ENCODE measurements around the gene ZNF853.

The ZNF853 gene

GRCh38 chr7:6649241-6649961 is 34.0 kb downstream of the ZNF853 start:
- Histone ChIP-seq H3K79me2 (ENCODE audit: control insufficient read depth, low read length) (peaks cover 32% of the 10 kb centered on the region), H3K4me1 (ENCODE audit: control insufficient read depth, low read length) (no peaks in the 10 kb centered on the region), H3K9me3 (ENCODE audit: control insufficient read depth, insufficient read depth, low read length) (peaks cover 18% of the 10 kb centered on the region), H3K9me2 (replicated peaks; ENCODE audit: control insufficient read depth, low read length) (no peaks in the 10 kb centered on the region), H3K4me2 (ENCODE audit: low read length) (no peak overlapping the region), H3F3A (ENCODE audit: control insufficient read depth, insufficient read depth) (no peaks in the 10 kb centered on the region), H3K4me3 (ENCODE audit: low read length) (no peak overlapping the region), H4K20me1 (ENCODE audit: control insufficient read depth, insufficient read depth, low read depth, low read length) (no peaks in the 10 kb centered on the region; the same call in 1 of the 2 replicates), H3K27ac (ENCODE audit: low read depth, low read length) (no peak overlapping the region), H3K27me3 (ENCODE audit: control insufficient read depth, low read length) (no peaks in the 10 kb centered on the region), H3K36me3 (ENCODE audit: control insufficient read depth, low read length) (peaks cover 85% of the 10 kb centered on the region)
- no peak for TF ChIP-seq EZH2phosphoT487 (IDR thresholded peaks at IDR 0.05; ENCODE audit: borderline replicate concordance, low read length)
- no peak for TF ChIP-seq CTCF (IDR thresholded peaks at IDR 0.05; ENCODE audit: low read depth, low read length, poor library complexity, severe bottlenecking)

DNA sequence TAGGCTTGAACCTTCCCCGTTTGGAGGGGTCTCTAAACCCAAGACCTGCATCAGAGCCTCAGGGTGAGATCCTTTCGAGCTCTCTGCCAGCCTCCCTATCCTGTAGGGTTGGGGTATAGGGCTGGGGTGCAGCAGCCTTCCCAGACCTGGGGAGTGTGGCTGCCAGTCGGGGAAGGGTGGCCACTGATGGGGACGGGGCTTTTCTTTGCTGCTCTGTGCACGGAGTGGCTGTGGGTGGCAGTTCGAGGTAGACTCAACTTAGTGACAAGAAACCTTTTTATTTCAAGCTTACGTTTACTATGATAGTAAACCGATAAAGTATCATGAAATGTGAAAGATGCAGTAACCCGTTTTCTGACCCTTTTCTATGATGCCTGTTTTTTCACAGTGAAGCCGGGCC is 34.7 kb downstream of the ZNF853 start:
- Histone ChIP-seq H3K9me2 (replicated peaks; ENCODE audit: control insufficient read depth, low read length) (no peaks in the 10 kb centered on the region), H3K79me2 (ENCODE audit: control insufficient read depth, low read length) (peaks cover 32% of the 10 kb centered on the region), H3K27ac (ENCODE audit: low read depth, low read length) (no peak overlapping the region), H3K9me3 (ENCODE audit: control insufficient read depth, insufficient read depth, low read length) (peaks cover 18% of the 10 kb centered on the region), H4K20me1 (ENCODE audit: control insufficient read depth, insufficient read depth, low read depth, low read length) (no peaks in the 10 kb centered on the region; the same call in 1 of the 2 replicates), H3K4me3 (ENCODE audit: low read length) (no peak overlapping the region), H3K27me3 (ENCODE audit: control insufficient read depth, low read length) (no peaks in the 10 kb centered on the region), H3K4me2 (ENCODE audit: low read length) (no peak overlapping the region), H3K4me1 (ENCODE audit: control insufficient read depth, low read length) (no peaks in the 10 kb centered on the region), H3K36me3 (ENCODE audit: control insufficient read depth, low read length) (peaks cover 85% of the 10 kb centered on the region), H3F3A (ENCODE audit: control insufficient read depth, insufficient read depth) (no peaks in the 10 kb centered on the region)
- no peak for TF ChIP-seq CTCF (IDR thresholded peaks at IDR 0.05; ENCODE audit: low read depth, low read length, poor library complexity, severe bottlenecking)

DNA sequence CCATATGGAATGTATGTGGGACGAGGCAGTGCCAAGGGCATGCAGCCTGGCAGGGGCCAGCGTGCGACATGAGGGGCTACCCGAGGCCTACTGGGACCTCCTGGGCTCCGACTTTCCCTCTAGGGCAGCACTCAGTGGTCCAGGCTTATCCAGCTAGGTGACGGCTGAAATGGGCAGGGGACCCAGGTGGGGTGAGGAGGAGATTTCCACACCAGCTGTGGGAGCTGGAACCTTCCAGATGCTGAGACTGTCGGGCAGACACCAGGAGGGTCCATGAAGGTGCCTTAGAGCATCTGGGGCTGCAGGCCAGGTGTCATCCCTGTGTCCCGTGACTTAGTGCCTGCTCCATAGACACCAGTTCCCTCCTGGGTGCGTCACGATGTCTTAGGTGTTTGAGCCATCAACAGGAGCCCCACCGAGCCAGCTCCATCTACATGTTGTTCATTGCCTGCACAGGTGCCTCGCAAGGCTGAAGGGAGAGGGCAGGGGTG is 35.2 kb downstream of the ZNF853 start:
- Histone ChIP-seq H3K9me2 (replicated peaks; ENCODE audit: control insufficient read depth, low read length) (no peaks in the 10 kb centered on the region), H3K4me1 (ENCODE audit: control insufficient read depth, low read length) (no peaks in the 10 kb centered on the region), H3K9me3 (ENCODE audit: control insufficient read depth, insufficient read depth, low read length) (peaks cover 18% of the 10 kb centered on the region), H3K36me3 (ENCODE audit: control insufficient read depth, low read length) (peaks cover 86% of the 10 kb centered on the region), H3K4me2 (ENCODE audit: low read length) (no peak overlapping the region), H3K27me3 (ENCODE audit: control insufficient read depth, low read length) (no peaks in the 10 kb centered on the region), H3K27ac (ENCODE audit: low read depth, low read length) (no peak overlapping the region), H4K20me1 (ENCODE audit: control insufficient read depth, insufficient read depth, low read depth, low read length) (no peaks in the 10 kb centered on the region; the same call in 1 of the 2 replicates), H3F3A (ENCODE audit: control insufficient read depth, insufficient read depth) (no peaks in the 10 kb centered on the region), H3K4me3 (ENCODE audit: low read length) (no peak overlapping the region), H3K79me2 (ENCODE audit: control insufficient read depth, low read length) (peaks cover 32% of the 10 kb centered on the region)
- TF ChIP-seq CTCF (IDR thresholded peaks at IDR 0.05; ENCODE audit: low read depth, low read length, poor library complexity, severe bottlenecking): no peak
- TF ChIP-seq EZH2phosphoT487 (IDR thresholded peaks at IDR 0.05; ENCODE audit: borderline replicate concordance, low read length): no peak
